Measurements from ENCODE around the gene PARP14.

- no peak for TF ChIP-seq CTCF (IDR thresholded peaks at IDR 0.05)
- TF ChIP-seq POLR2A (IDR thresholded peaks at IDR 0.05; ENCODE audit: low read length) = no peak
- no peak for TF ChIP-seq RFX5 (IDR thresholded peaks at IDR 0.05)
- no peak for TF ChIP-seq HDAC2 (IDR thresholded peaks at IDR 0.05)
- TF ChIP-seq BHLHE40 (IDR thresholded peaks at IDR 0.05; ENCODE audit: low read depth, low read length) = no peak
- TF ChIP-seq ESRRA (IDR thresholded peaks at IDR 0.05; ENCODE audit: borderline replicate concordance, low read length) = no peak
These were observed 12.0 kb downstream of the PARP14 start for GRCh38 chr3:122692674-122693073.
